Skin epidermis (tissue), 12 donors: ENCODE measurements around the gene GRIN3A.
"Not testable (repeated sequence)": the region's sequence is repeated elsewhere in the genome, so short reads cannot be mapped to it uniquely, and the experiment has no call there.

Experiments used
- H3K27ac ChIP-seq, 21 experiments: fragments of 200-600 bp; sonication (generic) in 11 of 21; one replicate each; pipeline ENCODE4 v1.5.0; 2020; ENCODE audit warnings: mild to moderate bottlenecking in 3 of 21, inconsistent platforms in 2 of 21, moderate library complexity in 2 of 21
- H3K4me3 ChIP-seq, 7 experiments: fragments of 200-600 bp; sonication (generic) in 2 of 7; one replicate each; pipeline ENCODE4 v1.5.0; 2020; ENCODE audit warnings: inconsistent platforms in 2 of 7, mild to moderate bottlenecking in 2 of 7, moderate library complexity in 1 of 7

The GRIN3A gene

GRCh38 chr9:101639311-101639710 lies 99.1 kb downstream of the GRIN3A start:
- H3K4me3 ChIP-seq, result no peak overlapping the region
- H3K27ac ChIP-seq, result no peak overlapping the region

DNA sequence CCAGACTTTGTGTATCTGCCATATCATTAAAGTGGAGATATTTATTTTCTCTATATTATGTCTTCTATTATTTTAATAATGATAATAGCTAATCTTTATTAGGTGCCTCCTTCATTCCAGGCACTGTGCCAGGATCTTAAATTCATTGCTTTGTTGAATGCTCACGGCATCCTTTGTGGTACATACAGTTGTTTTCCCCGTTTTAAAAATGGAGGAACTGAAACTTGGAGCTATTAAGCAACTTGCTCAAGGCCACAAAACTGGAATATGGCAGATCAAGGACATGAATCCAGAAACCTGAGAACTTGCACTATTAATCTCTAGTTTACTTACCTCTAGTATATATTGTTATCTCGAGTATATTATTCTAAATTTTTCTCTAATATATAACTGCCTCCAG lies 102.2 kb downstream of the GRIN3A start:
- Histone ChIP-seq H3K27ac (no peak overlapping the region), H3K4me3 (no peak overlapping the region)

DNA sequence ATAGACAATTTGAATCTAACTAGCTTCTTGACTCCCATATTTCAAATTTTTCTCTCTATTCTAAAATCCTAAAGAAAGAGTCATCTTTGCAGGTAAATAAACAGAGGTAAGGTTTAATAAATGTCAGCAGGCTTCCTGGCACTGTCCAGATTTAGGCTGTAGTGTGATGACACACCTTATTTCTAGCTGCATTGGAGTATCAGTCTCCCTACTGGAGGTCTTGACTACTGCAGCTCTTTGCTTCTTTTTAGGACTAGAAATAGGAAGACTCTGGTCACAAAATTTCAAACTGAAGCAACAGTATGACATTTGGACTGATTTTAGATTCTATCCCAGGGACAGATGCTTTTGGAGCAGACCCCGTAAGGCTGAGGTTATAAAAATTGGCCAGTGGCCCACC lies 103.0 kb downstream of the GRIN3A start:
- Histone ChIP-seq H3K27ac (no peak overlapping the region), H3K4me3 (no peak overlapping the region)

DNA sequence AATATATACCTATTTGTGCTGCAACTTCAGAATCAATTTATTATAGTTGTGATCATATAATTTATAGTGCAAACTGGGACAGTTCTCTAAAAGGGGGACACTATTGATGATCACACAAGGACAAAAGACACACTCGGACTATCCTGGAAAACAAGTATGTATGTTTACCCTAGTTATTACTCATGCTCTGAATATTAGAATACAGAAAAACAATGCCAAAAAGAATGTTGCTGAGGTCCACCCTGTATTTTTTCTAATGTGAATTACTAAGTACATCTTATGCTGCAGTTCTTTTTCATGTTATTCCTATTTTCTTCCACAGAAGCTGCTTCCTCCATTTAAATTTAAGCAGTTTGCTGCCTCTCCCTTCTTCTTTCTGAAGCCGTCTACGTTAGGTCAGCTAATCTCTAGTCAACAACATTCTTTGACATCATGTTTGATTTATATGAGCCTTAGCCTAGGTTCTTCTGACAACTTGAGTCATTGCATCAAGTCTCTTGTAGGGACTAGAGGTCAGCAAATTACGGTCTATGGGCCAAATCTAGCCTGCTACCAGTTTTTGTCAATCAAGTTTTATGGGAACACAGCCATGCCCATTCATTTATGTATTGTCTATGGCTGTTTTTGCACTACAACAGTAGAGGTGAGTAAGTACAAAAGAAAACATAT lies 103.6 kb downstream of the GRIN3A start:
- H3K27ac ChIP-seq, result no peak overlapping the region

DNA sequence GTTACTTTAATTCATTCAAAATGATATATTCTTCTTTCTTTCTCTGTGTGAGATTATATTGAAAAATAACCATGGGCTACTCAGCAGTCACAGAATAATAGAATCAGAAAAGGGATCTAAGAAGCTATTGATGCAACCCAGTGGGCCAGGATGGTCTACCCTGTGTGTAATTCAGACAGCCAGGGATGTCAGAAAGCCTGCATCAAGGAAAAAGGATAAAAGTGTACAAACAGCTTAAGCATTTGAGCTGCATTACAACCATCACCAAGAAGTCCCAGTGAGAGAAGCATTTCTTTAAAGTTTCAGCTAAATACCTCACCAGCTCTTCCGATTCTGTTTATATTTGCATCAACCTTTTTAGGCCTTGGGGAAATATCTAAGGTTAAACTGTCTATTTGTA lies 105.8 kb downstream of the GRIN3A start:
- Histone ChIP-seq H3K27ac (no peak overlapping the region), H3K4me3 (no peak overlapping the region)

More for the DNA sequence above, 103.6 kb downstream of the GRIN3A start:
- H3K4me3 ChIP-seq, result no peak overlapping the region

DNA sequence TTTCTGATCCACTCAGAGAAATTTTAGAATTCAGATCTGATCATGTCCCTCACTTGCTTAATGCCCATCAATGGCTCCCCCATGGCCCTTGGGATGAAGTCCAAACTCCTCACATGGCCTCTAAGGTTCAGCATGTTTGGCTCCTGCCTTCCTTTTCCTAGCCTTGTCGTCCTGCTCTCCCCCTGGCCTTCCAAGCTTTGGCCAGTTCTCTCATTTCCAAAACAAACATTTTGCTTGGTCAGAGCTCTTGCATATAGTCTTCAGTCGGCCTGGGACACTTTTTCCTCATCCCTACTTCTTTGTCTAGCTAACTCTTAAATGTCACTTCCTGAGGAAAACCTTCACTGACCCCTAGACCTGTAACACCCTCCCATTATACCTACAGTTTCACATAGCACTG lies 106.6 kb downstream of the GRIN3A start:
- Histone ChIP-seq H3K27ac (no peak overlapping the region), H3K4me3 (no peak overlapping the region)

DNA sequence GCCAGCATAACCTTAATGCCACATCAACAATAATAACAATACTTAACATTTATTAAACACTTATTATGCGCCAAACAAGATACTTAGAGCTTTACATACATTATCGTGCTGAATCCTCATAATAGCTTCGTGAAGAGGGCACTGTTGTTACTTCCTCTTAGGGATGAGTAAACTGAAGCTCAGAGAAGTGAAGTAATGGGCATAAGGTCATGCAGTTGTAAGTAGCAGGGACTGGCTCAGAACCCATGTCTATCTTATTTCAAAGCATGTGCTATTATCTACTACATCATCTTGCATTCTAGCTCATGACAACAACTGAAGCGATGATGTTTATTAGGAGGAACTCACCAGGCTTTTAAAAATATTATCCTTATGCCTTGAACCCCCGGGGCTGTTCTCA lies 108.8 kb downstream of the GRIN3A start:
- Histone ChIP-seq H3K27ac (no peak overlapping the region), H3K4me3 (no peak overlapping the region)

GRCh38 chr9:101628173-101628572 lies 110.3 kb downstream of the GRIN3A start:
- Histone ChIP-seq H3K27ac (no peak overlapping the region), H3K4me3 (no peak overlapping the region)

GRCh38 chr9:101626295-101626694 lies 112.2 kb downstream of the GRIN3A start:
- Histone ChIP-seq H3K27ac (no peak overlapping the region), H3K4me3 (no peak overlapping the region)

- H3K4me3 ChIP-seq, result no peak overlapping the region
- H3K27ac ChIP-seq, result no peak overlapping the region
Measured at GRCh38 chr9:101625876-101626275, 112.6 kb downstream of the GRIN3A start.

GRCh38 chr9:101620452-101620851 lies 118.0 kb downstream of the GRIN3A start:
- Histone ChIP-seq H3K27ac (no peak overlapping the region), H3K4me3 (no peak overlapping the region)

DNA sequence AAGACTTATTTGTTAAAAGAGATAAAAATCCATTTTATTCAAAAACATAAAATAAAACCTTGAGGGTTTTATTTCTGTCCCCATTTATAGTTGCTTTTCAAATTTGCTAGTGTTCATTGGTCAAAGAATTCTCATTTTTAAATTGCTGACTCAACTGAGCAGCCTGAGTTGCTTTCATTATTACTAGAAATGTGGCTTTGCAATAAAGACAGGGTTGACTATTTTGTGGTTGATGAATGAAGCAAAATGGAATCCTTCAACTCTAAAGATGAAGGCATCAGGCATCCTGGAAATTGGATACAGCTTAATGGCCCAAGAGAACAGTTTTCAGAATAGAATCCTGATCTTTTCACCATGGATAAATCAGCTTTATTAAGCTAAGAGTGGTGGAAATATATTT lies 119.7 kb downstream of the GRIN3A start:
- Histone ChIP-seq H3K4me3 (no peak overlapping the region), H3K27ac (no peak overlapping the region)

DNA sequence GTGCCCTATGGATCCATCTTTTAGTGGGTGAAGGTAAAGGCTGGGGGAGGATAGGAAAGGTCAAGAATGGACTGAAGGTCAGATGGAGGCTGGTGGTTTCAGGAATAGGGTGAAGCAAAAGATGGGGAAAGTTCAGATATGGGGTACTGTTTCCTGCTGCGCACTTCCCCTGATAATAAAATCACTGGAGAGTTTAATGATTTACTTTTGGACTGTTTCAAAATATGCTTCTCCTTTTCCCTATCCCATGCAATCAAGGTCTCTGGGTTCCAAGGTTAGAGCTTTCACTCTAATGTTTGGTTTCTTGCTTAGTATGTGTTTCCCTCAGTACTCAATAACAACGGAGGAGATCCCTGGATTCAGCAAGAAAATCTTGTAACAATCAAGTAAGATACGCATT lies 132.9 kb downstream of the GRIN3A start:
- Histone ChIP-seq H3K27ac (no peak overlapping the region), H3K4me3 (no peak overlapping the region)

- Histone ChIP-seq H3K27ac (no peak overlapping the region), H3K4me3 (no peak overlapping the region)
Measured at GRCh38 chr9:101604296-101604695, 134.2 kb downstream of the GRIN3A start.

GRCh38 chr9:101601904-101602765 lies 136.3 kb downstream of the GRIN3A start:
- no peak overlapping the region for H3K4me3 ChIP-seq
- no peak overlapping the region for H3K27ac ChIP-seq

DNA sequence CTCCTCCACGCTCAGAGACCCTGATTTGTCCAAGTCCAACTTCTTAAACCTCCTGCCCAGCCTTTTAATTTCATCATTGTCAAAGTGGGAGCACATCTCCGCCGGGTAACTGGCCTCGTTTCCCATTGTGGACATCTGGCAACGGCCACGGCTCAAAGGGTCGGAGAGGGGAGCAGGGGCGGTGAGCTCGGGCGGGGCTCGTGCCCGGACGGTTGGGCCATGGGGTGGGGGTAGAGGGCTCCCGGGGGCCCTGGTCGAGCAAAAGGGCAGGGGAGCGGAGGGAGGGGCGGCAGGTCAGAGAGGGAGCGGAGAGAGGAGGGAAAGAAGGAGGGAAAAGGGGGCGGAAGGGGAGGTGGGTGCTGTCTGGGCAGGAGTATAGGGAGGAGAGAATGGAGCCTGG lies 143.7 kb downstream of the GRIN3A start, which contains the start of gene PPP3R2:
PPP3R2 (minus strand) TSS at position 174 of the 400 bp plus-strand sequence; CDS start at position 126, 48 bp downstream.
- Histone ChIP-seq H3K27ac (no peak within 1 kb of the TSS), H3K4me3 (no peak within 1 kb of the TSS)

DNA sequence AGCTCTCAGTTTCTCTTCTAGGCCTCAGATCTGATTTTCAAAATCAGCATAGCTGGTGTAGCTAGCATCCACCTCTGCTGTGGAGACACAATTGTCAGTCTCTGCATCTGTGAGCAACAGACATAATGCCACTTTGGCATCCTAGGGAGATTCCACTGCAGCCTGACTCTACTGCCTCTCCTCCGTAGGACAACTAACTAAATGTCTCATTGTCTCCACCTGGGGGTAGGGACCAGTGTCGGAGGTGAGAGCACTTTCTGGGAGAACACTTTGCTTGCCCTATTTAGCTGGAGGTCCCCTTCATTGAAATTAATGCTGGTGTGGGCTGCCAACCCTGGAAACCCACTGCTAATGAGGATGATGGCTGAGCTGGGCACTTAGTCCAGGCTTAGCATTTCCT lies 145.1 kb downstream of the GRIN3A start:
- Histone ChIP-seq H3K27ac (no peak overlapping the region), H3K4me3 (no peak overlapping the region)

GRCh38 chr9:101592788-101593187 lies 145.7 kb downstream of the GRIN3A start:
- H3K4me3 ChIP-seq, result no peak overlapping the region

GRCh38 chr9:101591787-101592446 lies 146.5 kb downstream of the GRIN3A start:
- Histone ChIP-seq H3K27ac (no peak overlapping the region), H3K4me3 (no peak overlapping the region)

More at GRCh38 chr9:101592788-101593187, 145.7 kb downstream of the GRIN3A start:
- no peak overlapping the region for H3K27ac ChIP-seq

DNA sequence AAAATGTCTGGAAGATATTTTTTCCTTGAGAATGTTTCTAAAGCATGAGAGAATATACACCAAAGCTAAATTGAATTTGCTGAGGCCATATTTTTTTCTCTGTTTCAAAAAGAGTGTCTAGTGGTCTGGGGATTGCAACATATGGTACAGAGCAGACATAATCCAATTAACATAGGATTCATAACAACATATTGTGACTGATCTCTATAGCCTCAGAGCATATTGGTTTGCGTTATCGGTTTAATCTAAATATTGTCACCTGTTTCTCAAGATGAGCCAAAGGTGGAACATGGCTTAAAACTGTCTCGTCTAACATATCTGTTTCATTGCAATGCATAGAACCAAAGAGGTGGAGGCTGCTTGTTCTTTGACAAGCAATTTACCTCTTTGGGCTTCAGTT lies 147.5 kb downstream of the GRIN3A start:
- Histone ChIP-seq H3K4me3 (no peak overlapping the region), H3K27ac (no peak overlapping the region)

DNA sequence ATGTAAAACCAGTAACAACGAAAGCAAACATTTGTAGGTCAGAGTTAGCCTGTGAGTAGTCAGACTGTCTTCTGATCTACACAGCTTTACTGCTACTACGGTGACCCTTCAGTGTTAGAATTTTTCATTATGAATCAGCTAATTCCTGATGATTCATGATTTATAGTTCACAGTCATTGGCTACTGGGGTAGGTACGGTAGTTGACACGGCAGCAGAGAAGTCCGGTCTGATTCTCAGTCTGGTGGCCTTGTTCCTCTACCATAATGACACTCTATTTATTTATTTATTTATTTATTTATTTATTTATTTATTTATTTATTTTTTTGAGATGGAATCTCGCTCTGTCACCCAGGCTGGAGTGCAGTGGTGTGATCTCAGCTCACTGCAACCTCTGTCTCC lies 148.4 kb downstream of the GRIN3A start:
- not testable (repeated sequence) for H3K4me3 ChIP-seq, H3K27ac ChIP-seq
